NCI-H146 (cell line): ENCODE results near the gene APOO.
A peak's percentile ranks its signal among the peaks of the same experiment; 100 is the strongest.
"Not testable (repeated sequence)": the region's sequence is repeated elsewhere in the genome, so short reads cannot be mapped to it uniquely, and the experiment has no call there.

Experiments
- DNase-seq: peaks from one replicate; lab custom pipeline; 2025; lab: John Stamatoyannopoulos, UW

Gene APOO

GRCh38 chrX:23859238-23859637, 48.5 kb downstream of the APOO start:
- DNase-seq: not testable (repeated sequence)

GRCh38 chrX:23857935-23858334, 49.8 kb downstream of the APOO start:
- DNase-seq: no peak

- no peak for DNase-seq
These were observed 50.4 kb downstream of the APOO start for GRCh38 chrX:23857363-23857762.

- DNase-seq: no peak
These were observed 52.2 kb downstream of the APOO start for GRCh38 chrX:23855569-23855968.

- no peak for DNase-seq
These were observed 52.8 kb downstream of the APOO start for GRCh38 chrX:23854945-23855344.

GRCh38 chrX:23854122-23854521, 53.6 kb downstream of the APOO start:
- no peak for DNase-seq

GRCh38 chrX:23851544-23851943, 56.2 kb downstream of the APOO start:
- no peak for DNase-seq

GRCh38 chrX:23849241-23849640, 58.5 kb downstream of the APOO start:
- no peak for DNase-seq

GRCh38 chrX:23845351-23845817, 62.4 kb downstream of the APOO start:
- DNase-seq: no peak

GRCh38 chrX:23844502-23845138, 63.1 kb downstream of the APOO start:
- DNase-seq: no peak

- no peak for DNase-seq
These were observed 65.8 kb downstream of the APOO start for GRCh38 chrX:23841847-23842522.

GRCh38 chrX:23840674-23841073, 67.1 kb downstream of the APOO start:
- DNase-seq: peak; percentile 58

- no peak for DNase-seq
These were observed 68.8 kb downstream of the APOO start for GRCh38 chrX:23838953-23839352.

GRCh38 chrX:23832721-23833120, 75.0 kb downstream of the APOO start:
- DNase-seq: no peak

GRCh38 chrX:23828881-23829280, 78.9 kb downstream of the APOO start:
- no peak for DNase-seq

GRCh38 chrX:23826653-23827052, 81.1 kb downstream of the APOO start:
- DNase-seq: no peak

GRCh38 chrX:23826216-23826615, 81.5 kb downstream of the APOO start:
- no peak for DNase-seq

GRCh38 chrX:23825675-23826074, 82.1 kb downstream of the APOO start:
- DNase-seq: no peak

- no peak for DNase-seq
These were observed 84.9 kb downstream of the APOO start for GRCh38 chrX:23822841-23823240.

- DNase-seq: peak; percentile 59
These were observed 85.3 kb downstream of the APOO start for GRCh38 chrX:23822397-23822796.

- no peak for DNase-seq
These were observed 85.9 kb downstream of the APOO start for GRCh38 chrX:23821847-23822246.

GRCh38 chrX:23820235-23820782, 87.4 kb downstream of the APOO start:
- DNase-seq: no peak
